Spinal cord (tissue), 10 donors: ENCODE data around the gene TRIO. TPM values are rescaled to one million over a fixed set of nuclear protein-coding genes. Genes with fewer than 3 reads are reported as not detected.

Source experiments
- DNase-seq, 6 donors: peaks; one replicate each; pipeline versions ENCODE4 v3.0.0 to v3.0.0-alpha.2; 2013 to 2015; ENCODE audit warnings: low spot score in 6 of 6, low read depth in 4 of 6
- H3K27ac ChIP-seq: one replicate; pipeline ENCODE4 v1.5.1; 2013; ENCODE audit warnings: low read depth, low read length, control low read depth
- H3K27me3 ChIP-seq: one replicate; pipeline ENCODE4 v1.6.1; 2013; ENCODE audit warnings: low read length; ENCODE audit not compliant: control insufficient read depth, insufficient read depth
- H3K36me3 ChIP-seq: one replicate; pipeline ENCODE4 v1.6.1; 2013; ENCODE audit warnings: low read length; ENCODE audit not compliant: control insufficient read depth, insufficient read depth
- H3K4me1 ChIP-seq: one replicate; pipeline ENCODE4 v1.6.1; 2013; ENCODE audit warnings: low read length; ENCODE audit not compliant: control insufficient read depth, insufficient read depth
- H3K4me3 ChIP-seq: one replicate; pipeline ENCODE4 v1.5.1; 2013; ENCODE audit warnings: low read depth, low read length, control low read depth
- H3K9me3 ChIP-seq: one replicate; pipeline ENCODE4 v1.6.1; 2013; ENCODE audit warnings: low read length; ENCODE audit not compliant: control insufficient read depth, insufficient read depth
- WGBS: methylation state at CpG from one replicate; pipeline ENCODE4 v1.1.5; 2013; ENCODE audit warnings: missing lambda C conversion rate; ENCODE audit not compliant: insufficient coverage; 5-methylcytosine and 5-hydroxymethylcytosine counted together
- polyA plus RNA-seq, 2 donors: library from polyadenylated mRNA; unstranded; fragments of 120-200 nt; gene quantifications; one replicate each; pipeline ENCODE4 v1.2.1, GENCODE V29; 2013; ENCODE audit not compliant: insufficient read length in 2 of 2
- total RNA-seq, 2 donors: library from RNA; depleted of rRNA in 1 of 2; stranded (reverse); fragments of 120-200 nt in 1 of 2; fragments of >200 nt in 1 of 2; gene quantifications; one replicate each; pipeline versions ENCODE4 v1.2.3 to v1.2.4, GENCODE V29; 2013 to 2014
- donor health status: healthy.

Gene TRIO
- total and polyA plus RNA-seq, 4 donors: 175 to 253 (median 240) TPM

GRCh38 chr5:14510156-14510734 is 367.1 kb downstream of the TRIO start:
- 79% methylated on average over 9 of the region's 11 CpGs for WGBS
- H3K27ac ChIP-seq: no peak overlapping the region
- peaks cover 4% of the 10 kb centered on the region for H3K4me1 ChIP-seq
- no peak for DNase-seq
- H3K9me3 ChIP-seq: no peaks in the 10 kb centered on the region
- no peak overlapping the region for H3K4me3 ChIP-seq
- no peaks in the 10 kb centered on the region for H3K27me3 ChIP-seq
- H3K36me3 ChIP-seq: peaks cover 38% of the 10 kb centered on the region

- Histone ChIP-seq H3K4me1 (peaks cover 4% of the 10 kb centered on the region), H3K27me3 (no peaks in the 10 kb centered on the region), H3K4me3 (no peak overlapping the region), H3K36me3 (peaks cover 31% of the 10 kb centered on the region), H3K9me3 (peaks cover 2% of the 10 kb centered on the region), H3K27ac (no peak overlapping the region)
- DNase-seq: no peak
- WGBS: 85% methylated on average over 2 of the region's 6 CpGs
Measured at GRCh38 chr5:14510880-14511279, 367.7 kb downstream of the TRIO start.

DNA sequence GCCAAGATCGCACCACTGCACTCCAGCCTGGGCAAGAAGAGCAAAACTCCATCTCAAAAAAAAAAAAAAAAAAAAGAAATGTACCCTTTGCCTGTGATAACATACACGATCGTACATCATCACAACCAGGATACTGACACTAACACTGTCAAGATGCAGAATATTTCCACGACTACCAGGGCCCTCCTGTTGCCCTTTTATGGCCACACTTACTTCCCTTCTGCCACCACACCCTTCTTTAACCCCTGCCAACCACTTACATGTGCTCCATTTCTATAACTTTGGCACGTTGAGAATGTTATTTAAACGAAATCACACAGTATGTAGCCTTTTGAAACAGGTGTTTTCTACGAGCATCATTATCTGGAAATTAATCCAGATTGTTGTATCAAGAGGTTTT is 369.4 kb downstream of the TRIO start:
- Histone ChIP-seq H3K4me1 (peaks cover 4% of the 10 kb centered on the region), H3K9me3 (peaks cover 2% of the 10 kb centered on the region), H3K27ac (no peak overlapping the region), H3K27me3 (no peaks in the 10 kb centered on the region), H3K36me3 (peaks cover 18% of the 10 kb centered on the region), H3K4me3 (no peak overlapping the region)
- no peak for DNase-seq
- WGBS: 65% methylated on average over 4 of the region's 7 CpGs

- DNase-seq: no peak
- Histone ChIP-seq H3K27ac (no peak overlapping the region), H3K36me3 (peaks cover 11% of the 10 kb centered on the region), H3K4me1 (peaks cover 4% of the 10 kb centered on the region), H3K4me3 (no peak overlapping the region), H3K9me3 (peaks cover 2% of the 10 kb centered on the region), H3K27me3 (no peaks in the 10 kb centered on the region)
- 65% methylated on average over 6 of the region's 12 CpGs for WGBS
Measured at GRCh38 chr5:14513266-14513665, 370.1 kb downstream of the TRIO start.

- H3K27me3 ChIP-seq: no peaks in the 10 kb centered on the region
- whole genome bisulfite sequencing: 60% methylated on average over 1 of the region's 3 CpGs
- no peak overlapping the region for H3K4me3 ChIP-seq
- H3K27ac ChIP-seq: no peak overlapping the region
- no peaks in the 10 kb centered on the region for H3K4me1 ChIP-seq
- H3K9me3 ChIP-seq: peaks cover 3% of the 10 kb centered on the region
- DNase-seq: no peak
- H3K36me3 ChIP-seq: peaks cover 5% of the 10 kb centered on the region
Measured at GRCh38 chr5:14516901-14517300, 373.8 kb downstream of the TRIO start.

DNA sequence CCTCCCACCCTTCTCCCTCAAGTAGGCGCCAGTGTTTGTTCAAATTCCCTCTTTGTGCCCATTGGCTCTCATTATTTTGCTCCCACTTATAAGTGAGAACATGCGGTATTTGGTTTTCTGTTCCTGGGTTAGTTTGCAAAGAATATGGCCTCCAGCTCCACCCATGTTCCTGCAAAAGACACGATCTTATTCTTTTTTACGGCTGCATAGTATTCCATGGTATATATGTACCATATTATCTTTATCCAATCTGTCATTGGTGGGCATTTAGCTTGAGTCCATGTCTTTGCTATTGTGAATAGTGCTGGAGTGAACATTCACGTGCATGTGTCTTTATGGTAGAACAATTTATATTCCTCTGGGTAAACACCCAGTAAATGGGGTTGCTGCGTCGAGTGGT is 375.5 kb downstream of the TRIO start:
- peaks cover 8% of the 10 kb centered on the region for H3K36me3 ChIP-seq
- H3K9me3 ChIP-seq: peaks cover 3% of the 10 kb centered on the region
- H3K27ac ChIP-seq: no peak overlapping the region
- H3K4me3 ChIP-seq: no peak overlapping the region
- no peak for DNase-seq
- WGBS: 100% methylated on average over 1 of the region's 7 CpGs
- H3K27me3 ChIP-seq: no peaks in the 10 kb centered on the region
- H3K4me1 ChIP-seq: no peaks in the 10 kb centered on the region

GRCh38 chr5:14521748-14522147 is 378.6 kb downstream of the TRIO start:
- DNase-seq: no peak
- H3K4me3 ChIP-seq: no peak overlapping the region
- H3K27ac ChIP-seq: no peak overlapping the region
- H3K9me3 ChIP-seq: peaks cover 1% of the 10 kb centered on the region
- peaks cover 8% of the 10 kb centered on the region for H3K36me3 ChIP-seq
- 88% methylated on average over 10 of the region's 10 CpGs for WGBS
- H3K27me3 ChIP-seq: no peaks in the 10 kb centered on the region
- no peaks in the 10 kb centered on the region for H3K4me1 ChIP-seq

DNA sequence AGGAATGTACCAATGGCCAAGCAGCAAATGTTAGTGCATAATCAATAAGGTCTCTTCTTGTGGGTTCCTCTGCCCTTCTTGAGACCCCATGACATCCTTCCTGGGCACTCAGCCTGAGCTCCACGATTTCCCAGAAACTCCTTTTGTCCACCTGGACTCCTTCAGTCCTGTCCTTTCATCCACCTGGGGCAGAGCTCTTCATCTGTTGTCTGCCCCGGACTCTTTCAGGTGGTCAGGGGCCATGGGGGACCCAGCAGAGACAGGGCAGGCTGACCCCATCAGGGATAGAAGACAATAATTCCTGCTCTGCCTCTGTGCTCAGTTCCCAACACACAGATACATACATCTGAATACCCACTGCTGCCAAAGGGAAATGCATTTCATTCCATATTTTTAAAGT is 379.6 kb downstream of the TRIO start:
- DNase-seq: no peak
- Histone ChIP-seq H3K9me3 (peaks cover 1% of the 10 kb centered on the region), H3K4me3 (no peak overlapping the region), H3K4me1 (no peaks in the 10 kb centered on the region), H3K27ac (no peak overlapping the region), H3K27me3 (no peaks in the 10 kb centered on the region), H3K36me3 (peaks cover 8% of the 10 kb centered on the region)
- WGBS: 97% methylated on average over 2 of the region's 2 CpGs

DNA sequence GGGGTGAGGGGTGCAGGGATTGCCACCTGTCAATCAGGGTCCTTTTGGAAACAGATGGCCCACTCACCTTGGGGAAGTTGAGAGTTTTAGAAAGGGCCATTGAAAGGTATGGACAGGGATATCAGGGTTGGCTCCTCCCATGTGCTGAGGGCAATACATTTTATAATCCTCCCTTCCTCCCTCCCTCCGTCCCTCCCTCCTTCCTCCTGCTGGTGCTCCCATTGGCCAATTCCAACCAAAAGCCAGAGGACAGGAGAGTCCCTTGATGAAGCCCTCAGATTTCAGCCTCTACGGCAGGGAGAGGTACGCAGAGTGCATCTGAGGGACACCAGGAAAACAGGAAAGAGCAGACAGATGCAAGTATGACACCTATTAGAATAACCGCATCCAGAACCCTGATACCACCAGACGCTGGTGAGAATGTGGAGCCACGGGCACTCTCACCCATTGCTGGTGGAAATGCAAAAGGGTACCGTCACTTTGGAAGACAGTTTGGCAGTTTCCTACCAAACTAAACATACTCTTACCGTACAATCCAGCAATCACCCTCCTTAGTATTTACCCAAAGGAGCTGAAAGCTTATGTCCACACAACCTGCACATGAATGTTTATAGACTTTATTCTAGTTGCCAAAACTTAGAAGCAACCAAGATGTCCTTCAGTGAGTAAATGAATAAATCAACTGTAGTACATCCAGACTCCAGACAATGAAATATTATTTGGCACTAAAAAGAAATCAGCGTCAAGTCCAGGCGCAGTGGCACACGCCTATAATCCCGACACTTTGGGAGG is 380.3 kb downstream of the TRIO start:
- Histone ChIP-seq H3K36me3 (peaks cover 8% of the 10 kb centered on the region), H3K4me3 (no peak overlapping the region), H3K27ac (no peak overlapping the region), H3K4me1 (no peaks in the 10 kb centered on the region), H3K9me3 (peaks cover 1% of the 10 kb centered on the region), H3K27me3 (no peaks in the 10 kb centered on the region)
- DNase-seq: no peak
- 94% methylated on average over 9 of the region's 12 CpGs for WGBS

GRCh38 chr5:14525397-14525796 is 382.3 kb downstream of the TRIO start:
- no peaks in the 10 kb centered on the region for H3K9me3 ChIP-seq
- 93% methylated on average over 4 of the region's 4 CpGs for WGBS
- no peaks in the 10 kb centered on the region for H3K4me1 ChIP-seq
- no peaks in the 10 kb centered on the region for H3K27me3 ChIP-seq
- no peak overlapping the region for H3K27ac ChIP-seq
- no peak overlapping the region for H3K4me3 ChIP-seq
- peaks cover 8% of the 10 kb centered on the region for H3K36me3 ChIP-seq
- no peak for DNase-seq
